ENCODE results near the gene POLDIP2. TPM values are rescaled to one million over a fixed set of nuclear protein-coding genes. Genes with fewer than 3 reads are reported as not detected.

POLDIP2 gene
- total and polyA plus RNA-seq, 10 of the 15 experiments (the other 5 are each of a cell fraction or from before 2014, with no cell fraction given) = 22.8 to 196 (median 121) TPM

GRCh38 chr17:28404007-28404406 lies 46.7 kb upstream of the POLDIP2 start (continued):
- no peak for TF ChIP-seq NFXL1 (IDR thresholded peaks at IDR 0.05; ENCODE audit: borderline replicate concordance)
- no peak for TF ChIP-seq FOXM1 (IDR thresholded peaks at IDR 0.05; ENCODE audit: low read depth, low read length)
- TF ChIP-seq STAT3 (IDR thresholded peaks at IDR 0.05; ENCODE audit: low read depth, low read length) = no peak

GRCh38 chr17:28402844-28403243 lies 45.5 kb upstream of the POLDIP2 start:
- Histone ChIP-seq H3K36me3 (ENCODE audit: control insufficient read depth in 2 of 2, insufficient read depth in 2 of 2, low read length in 1 of 2) (peaks cover 0 to 1% of the 10 kb centered on the region in 2 experiments; a peak in 2 of 4 replicates), H3K4me1 (ENCODE audit: control insufficient read depth, insufficient read depth, low read length) (peaks cover 3% of the 10 kb centered on the region), H4K20me1 (ENCODE audit: control insufficient read depth, insufficient read depth) (no peaks in the 10 kb centered on the region), H3K27ac (ENCODE audit: control insufficient read depth, insufficient read depth) (no peak overlapping the region), H3K27me3 (replicated peaks in 1 of 2; ENCODE audit: control insufficient read depth in 2 of 2, insufficient read depth in 2 of 2, low read length in 1 of 2) (no peaks in the 10 kb centered on the region), H3K9me3 (replicated peaks; ENCODE audit: control insufficient read depth, insufficient read depth, low read length) (no peaks in the 10 kb centered on the region), H3K4me3 (no peak overlapping the region), H3K79me2 (ENCODE audit: control insufficient read depth, insufficient read depth, low read length) (no peaks in the 10 kb centered on the region), H2AFZ (ENCODE audit: control insufficient read depth, low read depth, low read length) (no peak overlapping the region), H3K4me2 (ENCODE audit: control insufficient read depth, insufficient read depth) (no peak overlapping the region), H3K9ac (ENCODE audit: control insufficient read depth, insufficient read depth, low read length) (no peak overlapping the region)
- FAIRE-seq (no peak), ATAC-seq (no peak), DNase-seq (ENCODE audit: low read depth, low spot score) (no peak)
- RAD21 ChIA-PET (ENCODE audit: unreplicated experiment) = no interaction called here
- TF ChIP-seq MLLT1 (IDR thresholded peaks at IDR 0.05) (no peak), NKRF (conservative IDR thresholded peaks at IDR 0.05) (no peak)
- BruUV-seq (replicated peaks) = no TSS peak
- WGBS (ENCODE audit: insufficient coverage, insufficient replicate concordance, low lambda C conversion rate, missing lambda C conversion rate) = 88% methylated on average over 6 of the region's 6 CpGs
- intact Hi-C loops (cut with micrococcal nuclease; ENCODE audit: unreplicated experiment) (no loop called here), in situ Hi-C loops (cut with MboI) (no loop called here)
- CTCF ChIA-PET = no interaction called here
- POLR2A ChIA-PET = no interaction called here
- SMC1A ChIA-PET (ENCODE audit: uncharacterized antibody, unreplicated experiment) = no interaction called here

Measured in GM12878 (cell line).